Gastroesophageal sphincter (tissue), 3 donors: ENCODE results near the gene METTL2B.
"Not testable (repeated sequence)": the region's sequence is repeated elsewhere in the genome, so short reads cannot be mapped to it uniquely, and the experiment has no call there.

Source experiments
- POLR2A ChIP-seq, 2 donors: fragments of 450-650 bp; IDR thresholded peaks; one replicate each; pipeline ENCODE4 v1.6.1; 2017; ENCODE audit warnings: antibody characterized with exemption in 2 of 2, mild to moderate bottlenecking in 2 of 2, moderate library complexity in 1 of 2
- POLR2AphosphoS5 ChIP-seq: sonication (generic); formaldehyde crosslinking; IDR thresholded peaks from one replicate; pipeline ENCODE4 v1.6.1; 2017; ENCODE audit warnings: antibody characterized with exemption
- TF ChIP-seq, protein P1 (sequence below), 4 experiments: fragments of 200-600 bp in 2 of 4; fragments of 450-650 bp in 2 of 4; sonication (generic) in 1 of 4; IDR thresholded peaks; one replicate each; pipeline ENCODE4 v1.5.1; 2017 to 2019; ENCODE audit warnings: antibody characterized with exemption in 4 of 4, mild to moderate bottlenecking in 2 of 4, moderate library complexity in 2 of 4

DNA sequence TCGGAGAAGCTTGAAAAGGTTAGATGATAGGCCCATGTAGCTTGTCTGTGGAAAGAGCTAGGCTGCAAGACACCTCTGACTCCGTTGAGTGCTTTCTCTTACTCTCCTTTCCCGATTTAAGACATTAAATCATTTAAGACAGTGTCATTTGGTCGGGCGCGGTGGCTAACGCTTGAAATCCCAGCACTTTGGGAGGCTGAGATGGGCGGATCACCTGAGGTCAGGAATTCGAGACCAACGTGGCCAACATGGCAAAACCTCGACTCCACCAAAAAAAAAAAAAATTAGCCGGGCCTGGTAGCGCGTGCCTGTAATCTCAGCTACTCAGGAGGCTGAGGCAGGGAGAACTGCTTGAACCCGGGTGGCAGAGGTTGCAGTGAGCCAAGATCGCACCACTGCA lies 52.6 kb downstream of the METTL2B start:
- TF ChIP-seq, protein P1, sequence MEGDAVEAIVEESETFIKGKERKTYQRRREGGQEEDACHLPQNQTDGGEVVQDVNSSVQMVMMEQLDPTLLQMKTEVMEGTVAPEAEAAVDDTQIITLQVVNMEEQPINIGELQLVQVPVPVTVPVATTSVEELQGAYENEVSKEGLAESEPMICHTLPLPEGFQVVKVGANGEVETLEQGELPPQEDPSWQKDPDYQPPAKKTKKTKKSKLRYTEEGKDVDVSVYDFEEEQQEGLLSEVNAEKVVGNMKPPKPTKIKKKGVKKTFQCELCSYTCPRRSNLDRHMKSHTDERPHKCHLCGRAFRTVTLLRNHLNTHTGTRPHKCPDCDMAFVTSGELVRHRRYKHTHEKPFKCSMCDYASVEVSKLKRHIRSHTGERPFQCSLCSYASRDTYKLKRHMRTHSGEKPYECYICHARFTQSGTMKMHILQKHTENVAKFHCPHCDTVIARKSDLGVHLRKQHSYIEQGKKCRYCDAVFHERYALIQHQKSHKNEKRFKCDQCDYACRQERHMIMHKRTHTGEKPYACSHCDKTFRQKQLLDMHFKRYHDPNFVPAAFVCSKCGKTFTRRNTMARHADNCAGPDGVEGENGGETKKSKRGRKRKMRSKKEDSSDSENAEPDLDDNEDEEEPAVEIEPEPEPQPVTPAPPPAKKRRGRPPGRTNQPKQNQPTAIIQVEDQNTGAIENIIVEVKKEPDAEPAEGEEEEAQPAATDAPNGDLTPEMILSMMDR (IDR thresholded peaks at IDR 0.05): not testable (repeated sequence)
- TF ChIP-seq POLR2A (IDR thresholded peaks at IDR 0.05); POLR2AphosphoS5: not testable (repeated sequence)
